Activated CD8-positive, alpha-beta memory T cell treated with anti-CD3 and anti-CD28 coated beads for 24 hours (primary cell): ENCODE data around the gene KDM3B.
"Not testable (repeated sequence)": the region's sequence is repeated elsewhere in the genome, so short reads cannot be mapped to it uniquely, and the experiment has no call there.

Experiments used
- DNase-seq: peaks from one replicate; pipeline ENCODE4 v3.0.0-alpha.2; 2020

The KDM3B gene

DNA sequence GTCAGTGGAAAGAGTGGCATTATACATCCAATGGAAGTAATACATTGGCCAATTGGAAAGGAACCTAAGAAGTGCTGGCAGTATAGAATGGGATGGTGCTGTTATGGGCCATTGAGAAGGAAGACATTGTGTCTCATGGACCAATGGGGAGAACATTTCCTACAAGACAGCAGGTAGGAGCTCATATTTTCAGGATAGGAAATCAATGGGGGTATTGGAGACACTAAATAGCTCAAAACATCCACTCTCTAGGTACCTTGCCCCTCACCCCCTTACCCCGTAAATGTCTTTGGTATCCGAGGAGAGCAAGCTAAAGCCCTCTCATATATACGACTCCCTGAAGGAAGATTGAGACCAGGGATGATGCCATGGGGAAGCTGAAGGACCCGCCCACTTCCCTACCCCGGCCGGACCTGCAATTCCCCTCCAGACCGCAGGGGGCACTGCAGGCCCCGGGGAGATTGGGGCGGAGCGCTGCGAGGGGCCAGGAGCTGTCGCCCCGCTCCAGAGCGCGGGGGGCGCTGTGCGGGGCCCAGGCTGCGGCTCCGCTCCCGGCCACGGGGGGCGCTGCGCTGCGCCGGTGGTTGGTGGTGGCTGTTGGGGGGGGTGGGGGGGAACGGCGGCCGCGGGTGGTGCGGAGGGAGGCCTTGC lies at the start of gene KDM3B:
Gene KDM3B, plus strand, starts transcription at position 615 of the 651 bp plus-strand sequence. CDS start 111 bp downstream, outside the sequence.
- peak; percentile 99 for DNase-seq

GRCh38 chr5:138303372-138303771 lies 49.1 kb upstream of the KDM3B start:
- DNase-seq: peak; percentile 40

- DNase-seq: no peak
Measured at GRCh38 chr5:138305797-138306196, 46.7 kb upstream of the KDM3B start.

DNA sequence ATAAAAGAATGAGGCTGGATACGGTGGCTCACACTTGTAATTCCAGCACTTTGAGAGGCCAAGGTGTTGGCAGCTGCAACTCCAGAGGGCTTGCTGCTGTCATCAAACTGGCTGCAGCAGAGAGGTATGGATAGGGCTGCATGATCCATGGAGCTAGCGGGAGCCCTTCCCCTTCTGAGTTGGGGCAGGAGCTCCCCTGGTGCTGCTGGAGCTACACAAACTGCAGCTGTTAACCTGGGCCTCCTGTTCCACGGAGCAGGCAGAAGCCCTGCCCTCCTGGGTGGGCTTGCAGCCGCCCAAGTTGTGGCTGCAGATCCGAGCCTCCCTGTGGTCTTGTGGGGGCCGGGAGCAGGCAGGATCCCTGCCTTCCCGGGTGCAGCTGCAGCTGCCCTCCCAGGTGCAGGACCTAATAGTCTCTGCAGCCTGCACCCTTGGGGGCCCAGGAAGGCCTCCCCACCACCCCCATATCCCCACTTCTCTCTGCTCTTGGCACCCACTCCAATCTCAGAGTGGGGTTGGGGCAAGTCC lies 36.7 kb upstream of the KDM3B start:
- peak; percentile 32 for DNase-seq

DNA sequence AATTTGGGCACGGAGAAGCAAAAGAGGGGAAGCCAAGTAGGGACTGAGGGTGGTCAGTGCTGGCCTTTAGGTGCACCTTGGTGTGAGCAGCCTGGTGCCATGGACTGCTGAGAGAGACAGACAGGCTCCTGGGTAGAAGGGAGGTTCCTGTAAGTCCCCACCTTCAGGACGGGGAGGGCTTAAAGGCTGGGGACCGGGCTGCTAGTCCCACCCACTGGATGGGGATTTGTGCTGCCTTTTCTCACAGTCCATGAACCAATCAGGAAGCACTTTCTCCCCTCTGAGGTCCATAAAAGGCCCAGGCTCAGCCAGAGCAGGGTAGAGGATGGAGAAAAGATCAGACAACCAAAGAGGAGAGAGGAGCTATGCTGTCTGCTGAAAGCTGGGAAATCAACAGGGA lies 36.1 kb upstream of the KDM3B start:
- peak; percentile 19 for DNase-seq

- not testable (repeated sequence) for DNase-seq
Measured at GRCh38 chr5:138318211-138318610, 34.3 kb upstream of the KDM3B start.

- no peak for DNase-seq
Measured at GRCh38 chr5:138330813-138331448, 21.6 kb upstream of the KDM3B start.

DNA sequence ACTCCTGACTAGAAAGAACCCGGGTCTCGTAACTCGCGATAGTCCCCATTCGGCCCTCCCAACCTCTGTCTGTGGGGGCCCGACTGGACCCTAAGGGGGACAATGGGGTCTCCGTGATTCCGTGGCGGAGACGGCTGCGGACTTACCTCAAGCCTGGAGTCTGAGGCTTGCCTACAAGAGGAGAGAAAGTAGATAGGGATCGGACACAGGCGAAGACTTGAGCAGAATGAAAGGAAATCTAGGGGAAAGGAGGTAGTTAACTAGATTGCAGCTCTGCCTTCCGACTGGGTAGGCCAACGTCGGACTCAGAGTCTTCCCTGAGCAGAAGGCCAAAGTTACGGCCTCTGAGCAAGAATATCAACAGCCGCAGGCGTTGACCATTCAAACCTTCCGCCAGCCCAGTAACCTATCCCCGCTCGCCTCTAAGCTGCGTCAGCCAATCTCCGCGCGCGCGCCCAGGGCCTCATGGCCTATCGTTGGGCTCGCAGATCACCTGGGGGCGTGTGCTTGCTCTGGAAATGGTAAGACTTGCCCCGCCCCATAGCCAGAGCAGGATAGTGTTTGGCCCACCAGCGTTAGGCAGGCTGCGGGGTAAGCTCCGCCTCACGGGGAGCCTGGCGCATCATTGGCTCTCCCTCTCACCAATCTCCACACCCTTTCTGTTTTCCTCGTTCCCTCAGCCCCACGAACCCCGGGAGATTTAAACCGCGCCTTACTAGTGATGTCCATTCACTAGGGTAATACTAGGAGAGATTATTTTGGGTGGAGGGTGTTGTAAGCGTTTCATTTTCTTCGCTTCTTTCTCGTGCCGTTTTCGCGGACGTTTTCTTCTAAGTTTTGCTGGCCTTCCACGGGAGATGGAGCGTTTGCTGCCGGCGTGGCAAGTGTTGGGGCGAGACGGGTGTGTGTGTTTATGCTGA lies 20.8 kb upstream of the KDM3B start, which contains the start of gene CDC25C:
Gene CDC25C, minus strand, starts transcription at position 356 of the 920 bp plus-strand sequence. CDS start 624 bp downstream, outside the sequence.
- DNase-seq: peak; percentile 96

- no peak for DNase-seq
Measured at GRCh38 chr5:138334867-138335447, 17.5 kb upstream of the KDM3B start.

- DNase-seq: no peak
Measured at GRCh38 chr5:138336952-138337684, 15.4 kb upstream of the KDM3B start.

DNA sequence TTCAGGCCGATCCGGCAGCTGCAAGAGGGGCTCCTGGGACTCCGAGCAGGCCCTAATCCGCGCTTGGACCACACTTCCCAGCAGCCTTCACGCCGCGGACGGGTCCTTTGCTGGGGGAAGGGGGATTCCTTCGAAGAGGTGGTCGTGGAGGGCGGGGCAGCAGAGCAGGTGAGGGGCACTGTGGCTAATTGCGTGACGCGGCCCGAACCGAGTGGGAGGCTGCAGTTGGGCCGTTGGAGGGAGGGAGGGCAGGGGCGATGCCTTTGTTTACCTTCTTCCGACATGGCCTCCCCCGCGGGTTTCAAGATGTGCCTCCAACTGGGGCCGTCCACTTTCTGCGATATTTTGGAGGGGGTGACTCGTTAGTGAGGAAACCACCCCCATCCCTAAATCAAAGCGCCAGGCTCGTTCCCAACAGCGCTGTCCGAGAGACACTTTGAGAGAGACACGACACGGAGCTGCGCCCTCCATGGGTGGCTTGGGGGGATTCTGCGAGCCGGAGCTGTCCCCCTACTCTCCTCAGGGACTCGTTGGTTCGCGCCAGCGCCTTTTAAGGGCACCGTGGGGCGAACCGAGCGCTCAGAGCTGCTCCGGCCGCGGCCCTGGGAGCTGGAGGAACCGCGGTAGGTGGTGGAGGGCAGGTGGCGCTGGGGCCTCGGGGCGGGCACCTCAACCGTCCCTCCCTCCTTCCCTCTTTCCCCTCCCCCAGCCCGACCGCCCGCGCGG lies 14.6 kb upstream of the KDM3B start, which contains the start of gene FAM53C:
Gene FAM53C, plus strand, starts transcription at position 582 of the 726 bp plus-strand sequence. CDS start 3,070 bp downstream, outside the sequence.
- peak; percentile 98 for DNase-seq

DNA sequence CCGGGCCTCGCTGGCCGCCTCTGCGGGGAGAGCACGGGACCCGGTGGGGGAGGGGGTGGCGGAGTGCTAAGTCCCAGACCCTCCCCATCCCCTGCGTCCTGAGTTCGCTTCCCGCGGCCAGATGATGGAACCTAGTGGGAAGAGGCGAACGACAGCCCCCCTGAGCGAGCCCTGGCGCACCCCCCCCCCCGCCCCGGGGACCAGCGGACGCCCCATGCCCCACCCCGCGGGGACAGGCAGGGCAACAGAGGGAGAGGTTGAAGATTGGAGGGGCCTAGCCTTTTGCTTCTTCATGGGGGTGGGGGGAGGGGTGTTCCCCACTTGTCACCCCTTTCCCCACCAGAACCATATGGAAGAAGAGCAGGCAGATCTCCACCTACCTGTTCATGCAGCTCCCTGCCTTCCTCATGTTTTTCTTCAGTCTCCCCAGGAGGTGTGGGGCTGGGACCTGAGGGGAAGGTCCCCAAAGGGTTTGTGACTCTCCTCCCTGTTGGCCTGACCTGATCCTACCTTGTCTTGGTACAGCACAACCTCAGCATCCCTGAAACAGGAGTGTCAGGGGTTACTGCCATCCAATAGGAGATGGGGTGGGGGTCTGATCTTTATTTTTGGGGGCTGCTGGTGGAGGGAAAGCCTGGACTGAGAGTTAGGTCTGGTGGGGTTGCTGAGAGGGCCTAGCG lies 13.9 kb upstream of the KDM3B start:
- no peak for DNase-seq

- DNase-seq: no peak
Measured at GRCh38 chr5:138339091-138339456, 13.4 kb upstream of the KDM3B start.

DNA sequence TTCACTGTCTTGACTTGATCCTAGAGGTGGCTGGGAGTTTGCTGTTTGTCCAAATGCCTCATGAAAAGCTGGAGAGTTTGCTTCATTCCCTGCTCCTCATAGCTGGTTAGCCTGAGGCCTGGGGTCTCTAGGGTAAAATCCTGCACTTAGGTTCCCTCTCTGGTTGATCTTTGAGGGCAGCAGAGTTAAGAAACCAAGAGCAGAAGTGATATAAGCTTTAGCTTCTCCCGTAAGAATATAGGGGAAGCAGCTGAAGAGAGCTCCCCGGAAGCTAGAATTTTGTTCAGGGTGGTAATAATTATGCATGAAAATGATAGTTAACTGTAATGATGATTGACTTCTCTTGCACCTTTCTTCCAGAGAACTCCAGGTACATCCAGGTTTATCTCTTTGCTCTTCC lies 13.0 kb upstream of the KDM3B start:
- DNase-seq: no peak

- no peak for DNase-seq
Measured at GRCh38 chr5:138340008-138340407, 12.5 kb upstream of the KDM3B start.

DNA sequence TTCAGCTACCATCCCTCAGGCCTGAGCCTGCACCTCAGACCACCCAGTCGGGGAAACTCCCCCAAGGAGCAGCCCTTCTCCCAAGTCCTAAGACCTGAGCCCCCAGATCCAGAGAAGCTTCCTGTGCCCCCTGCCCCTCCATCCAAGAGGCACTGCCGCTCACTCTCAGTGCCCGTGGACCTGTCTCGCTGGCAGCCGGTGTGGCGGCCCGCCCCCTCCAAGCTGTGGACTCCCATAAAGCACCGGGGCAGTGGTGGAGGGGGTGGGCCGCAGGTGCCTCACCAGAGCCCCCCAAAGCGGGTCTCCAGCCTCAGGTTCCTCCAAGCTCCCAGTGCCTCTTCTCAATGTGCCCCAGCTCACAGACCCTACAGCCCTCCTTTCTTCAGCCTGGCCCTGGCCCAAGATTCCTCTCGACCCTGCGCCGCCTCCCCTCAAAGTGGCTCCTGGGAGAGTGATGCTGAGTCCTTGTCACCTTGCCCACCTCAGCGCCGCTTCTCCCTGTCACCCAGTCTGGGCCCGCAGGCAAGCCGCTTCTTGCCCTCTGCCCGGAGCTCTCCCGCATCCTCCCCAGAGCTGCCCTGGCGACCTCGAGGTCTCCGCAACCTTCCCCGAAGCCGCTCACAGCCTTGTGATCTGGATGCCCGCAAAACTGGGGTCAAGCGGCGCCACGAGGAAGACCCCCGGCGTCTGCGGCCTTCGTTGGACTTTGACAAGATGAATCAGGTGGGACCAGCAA lies 7.4 kb upstream of the KDM3B start:
- DNase-seq: no peak

DNA sequence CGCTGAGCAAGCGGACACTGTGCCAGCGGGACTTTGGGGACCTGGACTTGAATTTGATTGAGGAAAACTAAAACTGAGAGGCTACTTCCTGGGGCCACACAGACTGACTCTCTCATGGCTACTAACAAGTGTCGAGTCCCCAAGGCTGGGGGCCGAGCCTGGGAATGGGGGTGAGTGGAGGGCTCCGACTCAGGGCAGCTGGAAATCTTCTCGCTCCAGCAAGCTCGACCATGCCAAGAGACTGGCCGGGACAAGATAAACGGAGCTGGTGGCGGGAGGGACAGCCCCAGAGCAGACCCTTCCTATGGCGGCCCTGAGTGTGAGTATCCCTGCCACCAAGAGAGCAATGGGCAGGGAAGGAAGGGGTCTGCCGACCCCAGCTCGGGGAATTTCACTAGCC lies 5.6 kb upstream of the KDM3B start:
- DNase-seq: no peak

GRCh38 chr5:138349852-138350562 lies 2.5 kb upstream of the KDM3B start:
- no peak for DNase-seq

DNA sequence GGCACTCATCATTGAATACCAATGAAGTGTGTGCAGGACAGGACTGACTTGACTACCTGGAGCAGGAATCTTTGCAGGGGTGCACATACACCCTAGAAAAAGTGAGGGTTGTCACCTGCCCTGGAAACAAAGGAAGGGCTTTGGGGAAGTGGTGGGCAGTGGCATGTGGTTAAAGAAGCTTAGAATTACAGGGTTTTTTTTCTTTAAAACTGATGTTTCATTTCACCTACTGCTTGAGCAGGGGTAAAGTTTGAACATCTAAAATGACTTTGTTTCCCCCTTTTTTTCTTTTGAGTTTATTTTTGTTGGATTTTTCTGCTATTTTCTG lies 2.0 kb upstream of the KDM3B start:
- DNase-seq: peak; percentile 44
